Keratinocyte (primary cell): ENCODE measurements around the gene RGS8. TPM values are rescaled to one million over a fixed set of nuclear protein-coding genes. Genes with fewer than 3 reads are reported as not detected.

ENCODE experiments used
- DNase-seq: peaks from one replicate; pipeline ENCODE4 v3.0.0-alpha.2; 2011; ENCODE audit warnings: low read depth, missing footprints, low spot score
- FAIRE-seq: peaks from 2 replicates; lab custom pipeline; 2011; peaks lifted over from hg19 to GRCh38; lab: Jason Lieb, UNC
- H2AFZ ChIP-seq: 2 replicates; pipeline ENCODE4 v1.6.0; 2012; ENCODE audit warnings: low read length, control low read depth, inconsistent platforms; ENCODE audit not compliant: control insufficient read depth
- H3K27ac ChIP-seq: 2 replicates; pipeline ENCODE4 v1.5.1; 2011; ENCODE audit warnings: low read length; ENCODE audit not compliant: control insufficient read depth, insufficient read depth
- H3K27me3 ChIP-seq: 3 replicates; pipeline ENCODE4 v1.6.0; 2011; ENCODE audit warnings: low read length; ENCODE audit not compliant: control insufficient read depth, insufficient read depth; ENCODE audit errors: extremely low read depth
- H3K36me3 ChIP-seq, 2 experiments: 2 replicates in 1 of 2; 3 replicates in 1 of 2; pipeline ENCODE4 v1.5.1; 2011; ENCODE audit warnings: low read length in 2 of 2, mild to moderate bottlenecking in 1 of 2; ENCODE audit not compliant: control insufficient read depth in 2 of 2, insufficient read depth in 2 of 2; ENCODE audit errors: extremely low read depth in 1 of 2
- H3K4me1 ChIP-seq: 3 replicates; pipeline ENCODE4 v1.5.1; 2011; ENCODE audit warnings: low read length; ENCODE audit not compliant: control insufficient read depth, insufficient read depth; ENCODE audit errors: extremely low read depth
- H3K4me2 ChIP-seq: 3 replicates; pipeline ENCODE4 v1.6.0; 2011; ENCODE audit warnings: low read depth, low read length; ENCODE audit not compliant: control insufficient read depth, insufficient read depth; ENCODE audit errors: extremely low read depth
- H3K4me3 ChIP-seq, 3 experiments: fragments of 200-600 bp in 1 of 3; sonication (generic) in 1 of 3; 2 replicates in 2 of 3; 3 replicates in 1 of 3; pipeline ENCODE4 v1.5.1; 2011 to 2016; ENCODE audit warnings: low read length in 3 of 3, mild to moderate bottlenecking in 3 of 3, control low read depth in 2 of 3, inconsistent platforms in 1 of 3, low read depth in 1 of 3, mixed read lengths in 1 of 3, mixed run types in 1 of 3, moderate library complexity in 1 of 3; ENCODE audit not compliant: control insufficient read depth in 2 of 3, insufficient read depth in 2 of 3; ENCODE audit errors: extremely low read depth in 1 of 3
- H3K79me2 ChIP-seq: 2 replicates; pipeline ENCODE4 v1.6.0; 2012; ENCODE audit warnings: low read length; ENCODE audit not compliant: control insufficient read depth, insufficient read depth
- H3K9ac ChIP-seq: 3 replicates; pipeline ENCODE4 v1.6.0; 2011; ENCODE audit warnings: low read length; ENCODE audit not compliant: control insufficient read depth, insufficient read depth; ENCODE audit errors: extremely low read depth
- H3K9me1 ChIP-seq: 3 replicates; pipeline ENCODE4 v1.6.0; 2011; ENCODE audit warnings: low read length; ENCODE audit not compliant: control insufficient read depth, insufficient read depth; ENCODE audit errors: extremely low read depth
- H3K9me3 ChIP-seq: 2 replicates; pipeline ENCODE4 v1.5.1; 2012; ENCODE audit warnings: low read depth, low read length; ENCODE audit not compliant: control insufficient read depth
- H4K20me1 ChIP-seq: 3 replicates; pipeline ENCODE4 v1.6.0; 2011; ENCODE audit warnings: low read length; ENCODE audit not compliant: control insufficient read depth, insufficient read depth; ENCODE audit errors: extremely low read depth
- CTCF ChIP-seq, 3 experiments: IDR thresholded peaks in 1 of 3; conservative IDR thresholded peaks in 1 of 3; optimal IDR thresholded peaks in 1 of 3; 2 replicates in 2 of 3; 3 replicates in 1 of 3; pipeline versions ENCODE3 to v1.5.1; 2011; ENCODE audit warnings: low read length in 3 of 3, mild to moderate bottlenecking in 3 of 3, moderate library complexity in 2 of 3, control low read depth in 1 of 3, inconsistent platforms in 1 of 3; ENCODE audit not compliant: insufficient read depth in 2 of 3; ENCODE audit errors: extremely low read depth in 1 of 3
- EZH2 ChIP-seq: IDR thresholded peaks from one replicate; pipeline ENCODE4 v1.6.1; 2012; ENCODE audit warnings: inconsistent platforms, mild to moderate bottlenecking, low read length, moderate library complexity
- dilution Hi-C: fragments of 300-500 bp; cut with MboI; formaldehyde crosslinking; loops from one replicate; pipeline ENCODE4 v1.7.0; 2020; ENCODE audit warnings: low sequenced_read_pairs; ENCODE audit not compliant: extremely low pct_ligation_motif_present
- polyA plus RNA-seq, 5 experiments: library from polyadenylated mRNA; depleted of rRNA in 3 of 5; stranded (reverse) in 3 of 5; stranded (forward) in 1 of 5; unstranded in 1 of 5; fragments of >200 nt; gene quantifications; 1 replicate in 1 of 5; 2 replicates in 3 of 5; 3 replicates in 1 of 5; pipeline versions ENCODE4 v1.2.1 to v1.2.3, GENCODE V29; 2011 to 2012; ENCODE audit warnings: missing spikeins in 2 of 5, low read depth in 1 of 5, low replicate concordance in 1 of 5

The RGS8 gene
- polyA plus RNA-seq, 1 donor (not counting 4 experiments of a cell fraction or from before 2014, with no cell fraction given): not detected

GRCh38 chr1:182642461-182642860, 41.9 kb downstream of the RGS8 start:
- Histone ChIP-seq H3K4me1 (peaks cover 12% of the 10 kb centered on the region), H3K27ac (no peak overlapping the region), H3K4me3 (no peak overlapping the region), H3K9me3 (no peaks in the 10 kb centered on the region), H3K36me3 (no peaks in the 10 kb centered on the region), H3K4me2 (no peak overlapping the region), H3K79me2 (no peaks in the 10 kb centered on the region), H2AFZ (no peak overlapping the region), H4K20me1 (no peaks in the 10 kb centered on the region), H3K9me1 (no peaks in the 10 kb centered on the region), H3K9ac (no peak overlapping the region), H3K27me3 (no peaks in the 10 kb centered on the region)
- no peak for DNase-seq
- FAIRE-seq: no peak
- dilution Hi-C loops: no loop called here
- no peak for TF ChIP-seq CTCF (optimal IDR thresholded peaks at IDR 0.05 in 1 of 3, IDR thresholded peaks at IDR 0.05 in 1 of 3, conservative IDR thresholded peaks at IDR 0.05 in 1 of 3; ENCODE audit: extremely low read depth in 1 of 3, insufficient read depth in 2 of 3, low read length in 3 of 3)
- no peak for TF ChIP-seq EZH2

DNA sequence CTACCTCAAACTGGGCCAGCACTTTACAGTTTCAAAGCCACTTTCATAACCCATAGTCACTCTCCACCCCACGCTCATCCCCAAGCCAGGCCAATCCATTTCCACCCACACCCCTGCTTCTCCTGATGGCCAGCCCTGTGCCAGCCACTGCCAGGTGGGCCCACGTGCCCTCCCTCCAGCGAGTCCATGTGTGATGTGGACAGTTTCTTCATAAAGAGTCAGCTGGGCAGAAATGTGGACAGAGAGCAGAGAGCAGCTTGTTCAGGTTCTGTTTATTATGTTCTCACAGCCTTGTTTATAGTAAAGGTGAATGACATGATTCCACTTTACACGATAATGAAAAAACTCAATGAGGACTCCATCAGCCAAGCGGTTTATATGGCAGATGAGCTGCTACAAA, 42.8 kb downstream of the RGS8 start:
- Histone ChIP-seq H3K9ac (no peak overlapping the region), H3K9me3 (no peaks in the 10 kb centered on the region), H3K4me1 (peaks cover 12% of the 10 kb centered on the region), H3K9me1 (no peaks in the 10 kb centered on the region), H3K27ac (no peak overlapping the region), H4K20me1 (no peaks in the 10 kb centered on the region), H2AFZ (no peak overlapping the region), H3K27me3 (no peaks in the 10 kb centered on the region), H3K4me2 (no peak overlapping the region), H3K79me2 (no peaks in the 10 kb centered on the region), H3K4me3 (no peak overlapping the region), H3K36me3 (no peaks in the 10 kb centered on the region)
- FAIRE-seq (no peak), DNase-seq (no peak)
- dilution Hi-C loops: no loop called here
- TF ChIP-seq EZH2 (no peak), CTCF (optimal IDR thresholded peaks at IDR 0.05 in 1 of 3, IDR thresholded peaks at IDR 0.05 in 1 of 3, conservative IDR thresholded peaks at IDR 0.05 in 1 of 3; ENCODE audit: extremely low read depth in 1 of 3, insufficient read depth in 2 of 3, low read length in 3 of 3) (no peak)
